ENCODE data around the gene FAT1. TPM values are rescaled to one million over a fixed set of nuclear protein-coding genes. Genes with fewer than 3 reads are reported as not detected.

Gene FAT1
- total and polyA plus RNA-seq, 7 donors, result 12.6 to 146 (median 93.1) TPM

GRCh38 chr4:186726426-186727168 lies 2.9 kb upstream of the FAT1 start:
- intact Hi-C loops (cut with DNase I), result loop anchor here (10.0 kb wide), 1 partner anchor 532 kb away; the partner anchor contains the start of gene CYP4V2
- TF ChIP-seq EP300 (IDR thresholded peaks at IDR 0.05) (peak in 2 of 4 donors; percentile 38 to 67), POLR2A (IDR thresholded peaks at IDR 0.05) (peak; percentile 79 to 84), POLR2AphosphoS5 (IDR thresholded peaks at IDR 0.05) (peak; percentile 90 to 97 (median 92))
- TF ChIP-seq, protein P1, sequence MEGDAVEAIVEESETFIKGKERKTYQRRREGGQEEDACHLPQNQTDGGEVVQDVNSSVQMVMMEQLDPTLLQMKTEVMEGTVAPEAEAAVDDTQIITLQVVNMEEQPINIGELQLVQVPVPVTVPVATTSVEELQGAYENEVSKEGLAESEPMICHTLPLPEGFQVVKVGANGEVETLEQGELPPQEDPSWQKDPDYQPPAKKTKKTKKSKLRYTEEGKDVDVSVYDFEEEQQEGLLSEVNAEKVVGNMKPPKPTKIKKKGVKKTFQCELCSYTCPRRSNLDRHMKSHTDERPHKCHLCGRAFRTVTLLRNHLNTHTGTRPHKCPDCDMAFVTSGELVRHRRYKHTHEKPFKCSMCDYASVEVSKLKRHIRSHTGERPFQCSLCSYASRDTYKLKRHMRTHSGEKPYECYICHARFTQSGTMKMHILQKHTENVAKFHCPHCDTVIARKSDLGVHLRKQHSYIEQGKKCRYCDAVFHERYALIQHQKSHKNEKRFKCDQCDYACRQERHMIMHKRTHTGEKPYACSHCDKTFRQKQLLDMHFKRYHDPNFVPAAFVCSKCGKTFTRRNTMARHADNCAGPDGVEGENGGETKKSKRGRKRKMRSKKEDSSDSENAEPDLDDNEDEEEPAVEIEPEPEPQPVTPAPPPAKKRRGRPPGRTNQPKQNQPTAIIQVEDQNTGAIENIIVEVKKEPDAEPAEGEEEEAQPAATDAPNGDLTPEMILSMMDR (IDR thresholded peaks at IDR 0.05), result no peak

DNA sequence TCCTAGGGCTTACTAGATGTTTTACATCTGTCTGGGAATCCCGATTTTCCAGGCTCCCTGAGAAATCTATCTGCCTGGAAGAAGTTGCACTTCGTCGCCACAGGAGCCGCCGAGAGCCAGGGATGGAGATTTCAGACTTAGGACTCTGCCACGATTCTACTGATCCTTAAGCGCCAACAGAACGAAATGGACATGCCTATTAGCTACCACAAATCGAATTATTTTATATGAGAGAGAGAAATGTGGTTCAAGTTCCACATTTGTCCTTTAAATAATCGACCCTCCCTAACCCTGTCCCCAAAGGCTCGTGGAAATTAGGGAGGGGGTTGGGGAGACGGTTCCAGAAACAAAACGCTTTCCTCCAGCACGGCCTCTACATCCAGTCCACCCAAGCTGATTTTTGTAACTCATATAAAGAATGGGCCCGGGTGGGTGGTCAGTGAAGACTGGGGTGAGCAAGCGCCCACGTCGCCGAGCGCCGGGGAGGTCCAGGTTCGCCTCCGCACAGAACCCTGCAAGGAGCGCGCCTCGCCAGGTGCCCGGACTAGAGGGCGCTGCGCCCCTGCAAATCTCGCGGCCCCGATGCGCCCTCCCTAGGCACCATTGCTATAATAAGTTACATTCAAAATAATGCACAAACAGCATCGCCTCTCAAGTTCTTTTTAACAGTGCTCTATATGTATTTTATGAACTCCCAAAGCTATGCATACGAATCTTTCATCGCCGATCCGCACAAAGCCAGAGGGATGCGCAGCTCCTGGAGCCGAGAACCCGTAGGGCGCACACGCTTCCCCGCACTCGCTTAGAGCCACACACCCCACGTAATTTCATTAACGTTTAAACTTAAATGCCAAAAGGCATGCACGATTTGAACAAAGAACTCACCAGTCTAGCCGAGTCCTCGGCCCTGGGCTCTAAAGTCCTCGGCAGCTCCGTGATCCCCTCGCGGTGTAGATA lies 2.1 kb upstream of the FAT1 start:
- TF ChIP-seq POLR2AphosphoS5 (IDR thresholded peaks at IDR 0.05) (peak in 3 of 4 donors; percentile 5 to 25 (median 13)), POLR2A (IDR thresholded peaks at IDR 0.05) (no peak), EP300 (IDR thresholded peaks at IDR 0.05) (no peak)
- TF ChIP-seq, protein P1 (IDR thresholded peaks at IDR 0.05), result peak; percentile 9 to 54 (median 24)
- H3K4me1 ChIP-seq, result peaks cover 0 to 43% (median 16%) of the 10 kb centered on the region in 4 donors
- peak overlapping the region; percentile 87 to 97 (median 92) for H3K27ac ChIP-seq
- intact Hi-C loops (cut with DNase I), result loop anchor here (10.0 kb wide), 1 partner anchor 531 kb away; the partner anchor contains the start of gene CYP4V2
- WGBS, 2 donors, result 1 to 2% methylated on average over 54 of the region's 54 CpGs
- H3K9me3 ChIP-seq, result no peaks in the 10 kb centered on the region
- peak; percentile 90 for DNase-seq
- no peaks in the 10 kb centered on the region for H3K36me3 ChIP-seq
- H3K27me3 ChIP-seq, result no peaks in the 10 kb centered on the region
- peak overlapping the region; percentile 73 to 91 (median 88) for H3K4me3 ChIP-seq

More at GRCh38 chr4:186726426-186727168, 2.9 kb upstream of the FAT1 start:
- no peaks in the 10 kb centered on the region for H3K27me3 ChIP-seq
- H3K9me3 ChIP-seq, result no peaks in the 10 kb centered on the region
- peaks cover 0 to 34% (median 13%) of the 10 kb centered on the region in 4 donors for H3K4me1 ChIP-seq
- H3K36me3 ChIP-seq, result no peaks in the 10 kb centered on the region
- 1 to 2% methylated on average over 82 of the region's 82 CpGs for WGBS, 2 donors
- H3K4me3 ChIP-seq, result peak overlapping the region; percentile 73 to 91 (median 88)
- peak; percentile 87 for DNase-seq
- H3K27ac ChIP-seq, result peak overlapping the region; percentile 87 to 97 (median 92)

DNA sequence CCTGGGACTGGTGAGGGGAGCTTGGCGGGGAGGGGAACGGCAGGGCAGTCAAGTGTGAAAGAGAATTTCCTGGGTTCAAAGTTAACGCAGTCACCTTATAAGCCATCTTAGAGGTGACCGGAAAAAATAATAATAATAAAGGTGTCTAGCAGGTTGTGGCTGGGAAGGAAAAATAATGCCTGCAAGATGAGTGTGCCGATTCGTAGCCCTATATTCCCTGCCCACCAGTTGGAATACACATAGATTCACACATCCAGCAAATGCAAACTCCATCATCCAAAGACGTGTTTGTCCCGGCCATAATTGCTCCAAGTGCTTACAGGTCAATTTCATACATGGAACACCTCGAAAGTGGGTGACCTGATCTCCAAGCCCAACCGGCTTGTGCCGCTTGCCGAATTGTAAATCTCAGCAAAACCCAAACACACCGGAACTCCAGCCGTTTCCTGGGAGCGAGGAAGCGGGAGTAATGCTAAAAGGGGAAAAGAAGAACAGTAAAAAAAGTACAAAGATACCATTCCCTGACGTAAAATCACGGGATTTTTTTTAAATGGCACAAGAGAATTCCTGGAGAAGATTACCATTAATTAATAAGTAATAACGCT lies 1.3 kb upstream of the FAT1 start:
- peak overlapping the region; percentile 73 to 91 (median 88) for H3K4me3 ChIP-seq
- H3K27ac ChIP-seq, result peak overlapping the region; percentile 87 to 97 (median 92)
- no peak for DNase-seq
- 1 to 3% methylated on average over 19 of the region's 19 CpGs for WGBS, 2 donors
- H3K9me3 ChIP-seq, result no peaks in the 10 kb centered on the region
- TF ChIP-seq POLR2A (IDR thresholded peaks at IDR 0.05) (no peak), POLR2AphosphoS5 (IDR thresholded peaks at IDR 0.05) (no peak), EP300 (IDR thresholded peaks at IDR 0.05) (no peak)
- TF ChIP-seq, protein P1 (IDR thresholded peaks at IDR 0.05), result no peak
- intact Hi-C loops (cut with DNase I), result loop anchor here (10.0 kb wide), 1 partner anchor 530 kb away; the partner anchor contains the start of gene CYP4V2
- no peaks in the 10 kb centered on the region for H3K36me3 ChIP-seq
- peaks cover 0 to 43% (median 16%) of the 10 kb centered on the region in 4 donors for H3K4me1 ChIP-seq
- H3K27me3 ChIP-seq, result no peaks in the 10 kb centered on the region

Data from sigmoid colon (tissue), 7 donors.